HG03139 (cell line): ENCODE measurements around the gene GPX7.

ENCODE experiments used
- ATAC-seq: cut with Tn5 transposase; IDR thresholded peaks from one replicate; pipeline ENCODE4 v1.9.1; 2021; ENCODE audit not compliant: unreplicated experiment

Gene GPX7

GRCh38 chr1:52585474-52585873 is 16.7 kb upstream of the GPX7 start:
- no peak for ATAC-seq

GRCh38 chr1:52588027-52588426 is 14.1 kb upstream of the GPX7 start:
- ATAC-seq = no peak

DNA sequence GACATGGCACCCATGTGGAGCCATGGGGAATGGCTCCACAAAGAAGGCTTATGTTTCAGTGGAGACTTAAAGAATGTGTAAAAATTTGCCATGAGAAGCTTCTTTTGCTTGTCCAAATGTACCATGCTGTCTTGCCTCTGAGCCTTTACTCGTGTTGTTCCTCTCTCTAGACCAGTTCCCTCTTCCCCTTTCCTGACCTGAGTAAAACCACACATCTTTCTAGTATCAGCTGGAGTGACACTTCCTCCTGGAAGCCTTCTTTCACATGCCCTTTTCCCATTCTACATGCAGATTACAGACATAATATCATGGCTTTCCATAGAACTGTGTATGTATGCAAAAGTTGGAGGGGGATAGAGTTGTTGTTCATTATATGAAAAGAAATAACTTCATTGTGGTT is 13.6 kb upstream of the GPX7 start:
- ATAC-seq = no peak

- ATAC-seq = no peak
Observed at GRCh38 chr1:52590266-52590665, 11.9 kb upstream of the GPX7 start.

DNA sequence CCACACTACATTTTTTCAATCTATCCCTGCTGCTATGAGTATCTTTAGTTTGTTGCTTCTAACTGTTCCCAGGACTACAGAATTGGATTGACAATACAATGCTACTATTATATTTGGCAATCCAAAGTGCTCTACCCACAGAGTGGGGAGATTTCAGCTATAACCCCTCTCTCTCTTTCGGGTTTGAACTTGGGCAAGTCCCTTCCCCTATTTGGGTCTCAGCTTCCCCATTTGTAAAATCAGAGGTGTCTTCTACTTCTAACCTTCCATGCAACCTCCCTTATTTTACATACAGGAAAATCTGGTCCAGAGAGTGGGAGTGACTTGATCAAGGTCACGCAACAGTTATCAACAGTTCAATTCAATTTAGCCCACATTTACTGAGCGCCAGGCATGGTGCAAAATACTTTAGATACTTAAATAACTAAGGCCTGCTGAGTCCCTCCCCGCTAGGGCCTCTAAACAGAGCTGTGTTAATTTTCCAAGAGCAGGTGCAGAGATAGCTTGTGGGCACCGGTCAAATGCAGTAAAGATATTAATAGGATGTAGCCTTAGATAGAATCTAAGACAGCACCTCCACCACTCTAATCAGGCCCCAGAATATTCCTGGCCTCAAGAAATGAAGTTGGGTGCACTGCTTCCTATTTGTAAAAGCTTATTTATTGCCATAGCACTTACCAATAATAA is 9.4 kb upstream of the GPX7 start:
- ATAC-seq = no peak

- no peak for ATAC-seq
Observed at GRCh38 chr1:52593495-52593894, 8.7 kb upstream of the GPX7 start.

DNA sequence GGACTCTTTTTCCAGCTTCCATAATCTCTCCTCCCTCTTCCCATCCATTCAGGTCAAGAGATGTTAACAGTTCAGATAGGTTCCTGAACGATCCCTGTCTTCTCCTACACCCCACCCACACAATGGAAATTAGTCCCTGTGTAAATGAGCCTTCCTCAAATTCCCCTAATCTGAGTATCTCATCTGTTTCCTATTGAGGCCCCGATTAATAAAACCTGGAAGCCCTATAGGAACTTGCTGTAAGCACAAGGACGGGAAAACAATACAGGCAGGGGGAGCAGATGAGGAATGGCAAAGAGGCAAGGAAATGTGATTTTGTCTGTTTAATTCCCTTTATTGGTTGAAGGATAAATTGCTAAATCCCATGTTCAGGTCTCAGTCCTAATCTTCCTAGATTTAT is 7.1 kb upstream of the GPX7 start:
- ATAC-seq = no peak

DNA sequence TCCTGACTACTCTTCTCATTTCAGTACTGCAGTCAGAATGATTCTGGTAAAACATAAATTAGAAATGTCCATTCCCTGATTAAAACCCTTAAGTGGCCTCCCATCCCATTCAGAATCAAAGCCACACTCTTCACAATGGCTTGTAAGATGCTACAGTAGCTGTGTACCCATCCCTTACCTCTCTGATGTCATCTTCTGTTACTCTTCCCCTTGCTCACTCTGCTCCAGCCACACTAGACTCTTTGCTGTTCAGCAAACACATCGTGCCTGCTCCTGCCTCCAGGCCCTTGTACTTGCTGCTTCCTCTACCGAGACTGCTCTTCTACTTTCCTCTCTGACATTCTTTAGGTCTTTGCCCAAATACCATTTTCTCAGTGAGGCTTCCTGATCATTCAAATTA is 4.3 kb upstream of the GPX7 start:
- no peak for ATAC-seq

- no peak for ATAC-seq
Observed at GRCh38 chr1:52598729-52599128, 3.4 kb upstream of the GPX7 start.

- ATAC-seq = no peak
Observed at GRCh38 chr1:52599236-52599635, 2.9 kb upstream of the GPX7 start.

DNA sequence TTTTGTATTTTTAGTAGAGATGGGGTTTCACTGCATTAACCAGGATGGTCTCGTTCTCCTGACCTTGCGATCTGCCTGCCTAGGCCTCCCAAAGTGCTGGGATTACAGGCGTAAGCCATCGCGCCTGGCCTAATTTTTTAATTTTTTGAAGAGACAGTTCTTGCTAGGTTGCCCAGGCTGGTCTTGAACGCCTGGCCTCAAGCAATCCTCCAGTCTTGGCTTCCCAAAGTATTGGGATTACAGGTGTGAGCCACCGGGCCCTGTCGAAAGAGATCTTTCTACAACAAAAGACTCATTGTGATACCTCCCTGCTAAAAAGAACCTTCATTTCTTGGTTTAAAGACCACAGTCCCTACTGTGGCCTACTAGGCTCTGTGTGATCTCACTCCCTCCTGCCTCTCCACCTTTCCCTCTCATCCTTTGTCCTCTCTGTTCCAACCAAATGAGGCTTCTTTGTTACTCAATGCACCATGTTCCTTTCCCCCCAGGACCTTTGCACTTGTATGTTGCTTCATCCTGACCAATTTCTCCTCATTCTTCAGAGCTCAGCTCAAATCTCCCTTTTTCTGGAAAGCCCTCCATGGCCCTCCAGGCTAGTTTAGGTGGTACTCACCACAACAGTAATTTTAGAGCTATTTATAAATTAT is 1.5 kb upstream of the GPX7 start:
- ATAC-seq = no peak

- no peak for ATAC-seq
Observed at GRCh38 chr1:52601519-52601918, 652 bp upstream of the GPX7 start.

GRCh38 chr1:52602856-52603600 is 857 bp downstream of the GPX7 start:
- ATAC-seq = no peak

DNA sequence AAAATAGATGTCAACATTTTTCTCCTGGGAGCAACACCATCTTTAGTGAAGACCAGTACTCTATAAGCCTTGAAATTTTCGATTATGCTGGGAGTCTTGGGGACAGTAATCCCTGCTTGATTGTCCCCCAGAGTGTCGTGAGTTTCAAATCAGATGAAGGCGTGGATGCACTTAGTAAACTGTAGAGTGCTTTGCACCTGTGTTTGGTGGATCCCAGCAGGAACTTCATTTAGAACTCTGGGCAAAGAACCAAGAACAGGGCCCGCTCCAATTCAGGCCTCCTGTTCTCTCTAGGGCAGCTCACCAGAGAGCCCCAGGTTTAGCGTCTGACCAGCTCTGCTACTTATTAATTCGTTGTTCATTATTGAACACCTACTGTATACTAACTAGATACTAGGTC is 1.5 kb downstream of the GPX7 start:
- no peak for ATAC-seq

- ATAC-seq = no peak
Observed at GRCh38 chr1:52604063-52604770, 2.0 kb downstream of the GPX7 start.

- no peak for ATAC-seq
Observed at GRCh38 chr1:52613636-52614373, 11.6 kb downstream of the GPX7 start.

DNA sequence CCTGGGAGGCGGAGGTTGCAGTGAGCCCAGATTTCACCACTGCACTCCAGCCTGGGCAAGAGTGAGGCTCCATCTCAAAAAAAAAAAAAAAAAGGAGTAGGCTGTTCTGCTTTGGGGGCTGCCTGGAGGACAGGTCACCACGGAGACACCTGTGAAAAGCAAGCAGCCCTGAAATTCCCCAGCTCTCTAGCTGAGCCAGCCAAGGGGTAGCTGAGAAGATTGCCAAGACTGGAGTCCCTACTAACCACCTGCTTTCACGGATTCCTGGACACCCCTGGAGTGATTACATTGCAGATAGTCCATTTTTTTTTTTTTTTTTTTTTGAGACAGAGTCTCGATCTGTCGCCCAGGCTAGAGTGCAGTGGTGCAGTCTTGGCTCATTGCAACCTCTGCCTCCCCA is 12.5 kb downstream of the GPX7 start:
- ATAC-seq = no peak

DNA sequence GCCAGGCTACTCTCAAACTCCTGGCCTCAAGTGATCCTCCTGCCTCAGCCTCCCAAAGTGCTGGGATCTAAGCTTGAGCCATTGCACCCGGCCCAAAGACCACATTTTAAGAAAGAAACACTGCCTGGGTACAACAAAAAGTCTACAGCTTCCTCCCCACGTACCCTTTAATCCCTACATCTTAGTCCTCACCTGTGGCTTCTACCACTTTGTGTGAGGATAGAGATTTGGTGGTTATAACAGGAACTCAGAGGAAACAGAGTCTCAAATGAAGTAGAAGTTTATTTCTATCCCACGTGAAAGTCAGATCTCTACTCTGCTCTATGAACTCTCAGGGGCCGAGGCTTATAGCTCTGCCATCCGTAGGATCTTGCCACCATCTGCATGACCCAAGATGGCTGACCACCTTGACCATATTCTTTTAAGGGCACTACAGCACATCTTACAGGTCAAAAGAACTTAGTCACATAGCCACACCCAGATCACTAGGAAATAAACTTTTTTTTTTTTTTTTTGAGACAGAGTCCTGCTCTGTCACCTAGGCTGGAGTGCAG is 13.4 kb downstream of the GPX7 start:
- no peak for ATAC-seq

GRCh38 chr1:52621950-52622349 is 19.8 kb downstream of the GPX7 start:
- ATAC-seq = no peak

DNA sequence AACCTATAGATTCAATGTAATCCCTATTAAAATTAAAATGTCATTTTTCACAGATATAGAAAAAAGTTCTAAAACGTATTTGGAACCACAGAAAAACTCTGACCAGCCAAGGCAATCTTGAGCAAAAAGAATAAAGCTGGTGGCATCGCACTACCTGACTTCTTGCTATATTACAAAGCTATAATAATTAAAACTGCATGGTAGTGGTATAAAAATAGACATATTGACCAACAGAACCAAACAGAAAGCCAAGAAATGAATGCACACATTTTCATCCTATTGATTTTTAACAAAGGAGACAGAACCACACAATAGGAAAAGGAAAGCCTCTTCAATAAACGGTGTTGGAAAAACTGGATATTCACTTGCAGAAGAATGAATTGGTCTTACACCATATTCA is 21.6 kb downstream of the GPX7 start:
- no peak for ATAC-seq

- no peak for ATAC-seq
Observed at GRCh38 chr1:52627028-52627427, 24.9 kb downstream of the GPX7 start.
